Measurements from ENCODE around the gene SMYD5.

SMYD5 gene

GRCh38 chr2:73239776-73240175, 25.7 kb downstream of the SMYD5 start:
- H3K36me3 ChIP-seq (ENCODE audit: control insufficient read depth, insufficient read depth, low read length), result peaks cover 84% of the 10 kb centered on the region
- H3K27ac ChIP-seq (ENCODE audit: low read depth, low read length, severe bottlenecking), result no peak overlapping the region
- no peaks in the 10 kb centered on the region for H3K9me3 ChIP-seq (ENCODE audit: control insufficient read depth, low read length)
- 89 to 96% methylated on average over 3 of the region's 3 CpGs for WGBS, 2 experiments (ENCODE audit: insufficient coverage in 2 of 2)
- H3K4me3 ChIP-seq (ENCODE audit: extremely low read depth, insufficient read depth, low read length, poor library complexity, severe bottlenecking), result no peak overlapping the region
- peaks cover 18% of the 10 kb centered on the region for H3K4me1 ChIP-seq (ENCODE audit: control insufficient read depth, insufficient read depth, low read length, poor library complexity, severe bottlenecking)

GRCh38 chr2:73243884-73244570, 30.0 kb downstream of the SMYD5 start:
- 78 to 80% methylated on average over 4 of the region's 5 CpGs for WGBS, 2 experiments (ENCODE audit: insufficient coverage in 2 of 2)
- Histone ChIP-seq H3K9me3 (ENCODE audit: control insufficient read depth, low read length) (no peaks in the 10 kb centered on the region), H3K4me3 (ENCODE audit: extremely low read depth, insufficient read depth, low read length, poor library complexity, severe bottlenecking) (no peak overlapping the region), H3K4me1 (ENCODE audit: control insufficient read depth, insufficient read depth, low read length, poor library complexity, severe bottlenecking) (peaks cover 4% of the 10 kb centered on the region), H3K36me3 (ENCODE audit: control insufficient read depth, insufficient read depth, low read length) (peaks cover 95% of the 10 kb centered on the region), H3K27ac (ENCODE audit: low read depth, low read length, severe bottlenecking) (no peak overlapping the region)

GRCh38 chr2:73244580-73244979, 30.5 kb downstream of the SMYD5 start:
- H3K4me1 ChIP-seq (ENCODE audit: control insufficient read depth, insufficient read depth, low read length, poor library complexity, severe bottlenecking), result peaks cover 3% of the 10 kb centered on the region
- H3K9me3 ChIP-seq (ENCODE audit: control insufficient read depth, low read length), result no peaks in the 10 kb centered on the region
- 83 to 95% methylated on average over 2 to 3 of the region's 3 CpGs for WGBS, 2 experiments (ENCODE audit: insufficient coverage in 2 of 2)
- peaks cover 95% of the 10 kb centered on the region for H3K36me3 ChIP-seq (ENCODE audit: control insufficient read depth, insufficient read depth, low read length)
- no peak overlapping the region for H3K27ac ChIP-seq (ENCODE audit: low read depth, low read length, severe bottlenecking)
- no peak overlapping the region for H3K4me3 ChIP-seq (ENCODE audit: extremely low read depth, insufficient read depth, low read length, poor library complexity, severe bottlenecking)

- no peak overlapping the region for H3K4me3 ChIP-seq (ENCODE audit: extremely low read depth, insufficient read depth, low read length, poor library complexity, severe bottlenecking)
- no peaks in the 10 kb centered on the region for H3K9me3 ChIP-seq (ENCODE audit: control insufficient read depth, low read length)
- peaks cover 3% of the 10 kb centered on the region for H3K4me1 ChIP-seq (ENCODE audit: control insufficient read depth, insufficient read depth, low read length, poor library complexity, severe bottlenecking)
- no peak overlapping the region for H3K27ac ChIP-seq (ENCODE audit: low read depth, low read length, severe bottlenecking)
- 91 to 95% methylated on average over 3 of the region's 3 CpGs for WGBS, 2 experiments (ENCODE audit: insufficient coverage in 2 of 2)
- H3K36me3 ChIP-seq (ENCODE audit: control insufficient read depth, insufficient read depth, low read length), result peaks cover 94% of the 10 kb centered on the region
Observed at GRCh38 chr2:73246850-73247249, 32.8 kb downstream of the SMYD5 start.

- Histone ChIP-seq H3K36me3 (ENCODE audit: control insufficient read depth, insufficient read depth, low read length) (peaks cover 98% of the 10 kb centered on the region), H3K27ac (ENCODE audit: low read depth, low read length, severe bottlenecking) (no peak overlapping the region), H3K4me1 (ENCODE audit: control insufficient read depth, insufficient read depth, low read length, poor library complexity, severe bottlenecking) (no peaks in the 10 kb centered on the region), H3K4me3 (ENCODE audit: extremely low read depth, insufficient read depth, low read length, poor library complexity, severe bottlenecking) (no peak overlapping the region), H3K9me3 (ENCODE audit: control insufficient read depth, low read length) (no peaks in the 10 kb centered on the region)
- 89 to 92% methylated on average over 8 to 9 of the region's 9 CpGs for WGBS, 2 experiments (ENCODE audit: insufficient coverage in 2 of 2)
Observed at GRCh38 chr2:73249636-73250035, 35.6 kb downstream of the SMYD5 start.

GRCh38 chr2:73250872-73251846, 37.1 kb downstream of the SMYD5 start:
- no peak overlapping the region for H3K4me3 ChIP-seq (ENCODE audit: extremely low read depth, insufficient read depth, low read length, poor library complexity, severe bottlenecking)
- no peaks in the 10 kb centered on the region for H3K4me1 ChIP-seq (ENCODE audit: control insufficient read depth, insufficient read depth, low read length, poor library complexity, severe bottlenecking)
- 95 to 96% methylated on average over 12 to 16 of the region's 17 CpGs for WGBS, 2 experiments (ENCODE audit: insufficient coverage in 2 of 2)
- H3K36me3 ChIP-seq (ENCODE audit: control insufficient read depth, insufficient read depth, low read length), result peaks cover 90% of the 10 kb centered on the region
- H3K9me3 ChIP-seq (ENCODE audit: control insufficient read depth, low read length), result no peaks in the 10 kb centered on the region
- no peak overlapping the region for H3K27ac ChIP-seq (ENCODE audit: low read depth, low read length, severe bottlenecking)

- no peaks in the 10 kb centered on the region for H3K9me3 ChIP-seq (ENCODE audit: control insufficient read depth, low read length)
- WGBS, 2 experiments (ENCODE audit: insufficient coverage in 2 of 2), result 96 to 98% methylated on average over 12 to 13 of the region's 17 CpGs
- no peak overlapping the region for H3K27ac ChIP-seq (ENCODE audit: low read depth, low read length, severe bottlenecking)
- H3K36me3 ChIP-seq (ENCODE audit: control insufficient read depth, insufficient read depth, low read length), result peaks cover 78% of the 10 kb centered on the region
- no peaks in the 10 kb centered on the region for H3K4me1 ChIP-seq (ENCODE audit: control insufficient read depth, insufficient read depth, low read length, poor library complexity, severe bottlenecking)
- no peak overlapping the region for H3K4me3 ChIP-seq (ENCODE audit: extremely low read depth, insufficient read depth, low read length, poor library complexity, severe bottlenecking)
Observed at GRCh38 chr2:73252238-73253027, 38.4 kb downstream of the SMYD5 start.

GRCh38 chr2:73253400-73253799, 39.4 kb downstream of the SMYD5 start:
- Histone ChIP-seq H3K4me1 (ENCODE audit: control insufficient read depth, insufficient read depth, low read length, poor library complexity, severe bottlenecking) (no peaks in the 10 kb centered on the region), H3K4me3 (ENCODE audit: extremely low read depth, insufficient read depth, low read length, poor library complexity, severe bottlenecking) (no peak overlapping the region), H3K36me3 (ENCODE audit: control insufficient read depth, insufficient read depth, low read length) (peaks cover 68% of the 10 kb centered on the region), H3K9me3 (ENCODE audit: control insufficient read depth, low read length) (no peaks in the 10 kb centered on the region), H3K27ac (ENCODE audit: low read depth, low read length, severe bottlenecking) (no peak overlapping the region)
- WGBS, 2 experiments (ENCODE audit: insufficient coverage in 2 of 2), result 93 to 100% methylated on average over 1 to 2 of the region's 2 CpGs

- Histone ChIP-seq H3K27ac (ENCODE audit: low read depth, low read length, severe bottlenecking) (no peak overlapping the region), H3K9me3 (ENCODE audit: control insufficient read depth, low read length) (no peaks in the 10 kb centered on the region), H3K4me1 (ENCODE audit: control insufficient read depth, insufficient read depth, low read length, poor library complexity, severe bottlenecking) (no peaks in the 10 kb centered on the region), H3K36me3 (ENCODE audit: control insufficient read depth, insufficient read depth, low read length) (peaks cover 63% of the 10 kb centered on the region), H3K4me3 (ENCODE audit: extremely low read depth, insufficient read depth, low read length, poor library complexity, severe bottlenecking) (no peak overlapping the region)
- 90 to 93% methylated on average over 3 of the region's 3 CpGs for WGBS, 2 experiments (ENCODE audit: insufficient coverage in 2 of 2)
Observed at GRCh38 chr2:73253901-73254300, 39.9 kb downstream of the SMYD5 start.

GRCh38 chr2:73254343-73255006, 40.4 kb downstream of the SMYD5 start:
- H3K9me3 ChIP-seq (ENCODE audit: control insufficient read depth, low read length), result no peaks in the 10 kb centered on the region
- WGBS, 2 experiments (ENCODE audit: insufficient coverage in 2 of 2), result 93 to 94% methylated on average over 5 of the region's 7 CpGs
- H3K4me1 ChIP-seq (ENCODE audit: control insufficient read depth, insufficient read depth, low read length, poor library complexity, severe bottlenecking), result no peaks in the 10 kb centered on the region
- peaks cover 57% of the 10 kb centered on the region for H3K36me3 ChIP-seq (ENCODE audit: control insufficient read depth, insufficient read depth, low read length)
- no peak overlapping the region for H3K4me3 ChIP-seq (ENCODE audit: extremely low read depth, insufficient read depth, low read length, poor library complexity, severe bottlenecking)
- no peak overlapping the region for H3K27ac ChIP-seq (ENCODE audit: low read depth, low read length, severe bottlenecking)

Measured in mesodermal cell (in vitro differentiated cells).